Endodermal cell (in vitro differentiated cells): ENCODE results near the gene WDR20. TPM values are rescaled to one million over a fixed set of nuclear protein-coding genes. Genes with fewer than 3 reads are reported as not detected.

Experiments
- DNase-seq: peaks from one replicate; pipeline ENCODE4 v3.0.0-alpha.2; 2017
- H3K27ac ChIP-seq: 2 replicates; pipeline ENCODE4 v1.5.1; 2013; ENCODE audit warnings: mild to moderate bottlenecking, low read depth, low read length, moderate library complexity
- H3K27me3 ChIP-seq: 2 replicates; pipeline ENCODE4 v1.6.1; 2013; ENCODE audit warnings: mild to moderate bottlenecking, low read length, moderate library complexity; ENCODE audit not compliant: insufficient read depth, control insufficient read depth, poor library complexity, severe bottlenecking
- H3K36me3 ChIP-seq: 2 replicates; pipeline ENCODE4 v1.7.0; 2013; ENCODE audit warnings: mild to moderate bottlenecking, low read length, moderate library complexity; ENCODE audit not compliant: control insufficient read depth, insufficient read depth
- H3K4me1 ChIP-seq: one replicate; pipeline ENCODE4 v1.7.0; 2013; ENCODE audit warnings: low read length; ENCODE audit not compliant: control insufficient read depth, insufficient read depth
- H3K4me3 ChIP-seq: 2 replicates; pipeline ENCODE4 v1.5.1; 2013; ENCODE audit warnings: mild to moderate bottlenecking, low read length, moderate library complexity
- H3K9ac ChIP-seq: 2 replicates; pipeline ENCODE4 v1.6.1; 2013; ENCODE audit warnings: mild to moderate bottlenecking, low read length, moderate library complexity; ENCODE audit not compliant: poor library complexity, severe bottlenecking; ENCODE audit errors: extremely low read depth
- H3K9me3 ChIP-seq: 2 replicates; pipeline ENCODE4 v1.6.1; 2013; ENCODE audit warnings: mild to moderate bottlenecking, low read length, moderate library complexity; ENCODE audit not compliant: control insufficient read depth
- H3K27ac Mint-ChIP-seq: 2 replicates; pipeline ENCODE4 v1.8.0; 2020; ENCODE audit warnings: mixed read lengths
- H3K27me3 Mint-ChIP-seq: 2 replicates; pipeline ENCODE4 v1.8.0; 2021; ENCODE audit warnings: mild to moderate bottlenecking, mixed read lengths; ENCODE audit not compliant: insufficient read depth
- H3K36me3 Mint-ChIP-seq: 2 replicates; pipeline ENCODE4 v1.8.0; 2020; ENCODE audit warnings: low read depth, mixed read lengths
- H3K4me1 Mint-ChIP-seq: 2 replicates; pipeline ENCODE4 v1.8.0; 2020; ENCODE audit warnings: mixed read lengths
- H3K4me3 Mint-ChIP-seq: 2 replicates; pipeline ENCODE4 v1.8.0; 2020; ENCODE audit warnings: mild to moderate bottlenecking, moderate library complexity, mixed read lengths
- H3K9me3 Mint-ChIP-seq: 2 replicates; pipeline ENCODE4 v1.8.0; 2020; ENCODE audit warnings: mild to moderate bottlenecking, mixed read lengths
- CTCF ChIP-seq: fragments of 200-600 bp; sonication (generic); conservative IDR thresholded peaks from 2 replicates; pipeline ENCODE4 v1.5.0; 2021; ENCODE audit warnings: antibody characterized with exemption, mild to moderate bottlenecking
- WGBS, 2 experiments: methylation state at CpG; one replicate each; pipeline versions ENCODE4 v1.1.5 to v1.1.7; 2013; ENCODE audit warnings: missing lambda C conversion rate in 2 of 2, mixed read lengths in 1 of 2; ENCODE audit not compliant: insufficient coverage in 1 of 2, insufficient read length in 1 of 2; 5-methylcytosine and 5-hydroxymethylcytosine counted together
- total RNA-seq, 2 donors: library from RNA; stranded (reverse); fragmentation: NEBNext Ultra II Directional in 1 of 2; extraction: Animal tissue kit (Norgen Biotek cat#: 25700) in 1 of 2; gene quantifications; 2 replicates in 1 of 2; 3 replicates in 1 of 2; pipeline ENCODE4 v1.2.1, GENCODE V29; 2021

Gene WDR20
- total RNA-seq, 2 donors from 2014 or later = 33.8 to 37.6 TPM

DNA sequence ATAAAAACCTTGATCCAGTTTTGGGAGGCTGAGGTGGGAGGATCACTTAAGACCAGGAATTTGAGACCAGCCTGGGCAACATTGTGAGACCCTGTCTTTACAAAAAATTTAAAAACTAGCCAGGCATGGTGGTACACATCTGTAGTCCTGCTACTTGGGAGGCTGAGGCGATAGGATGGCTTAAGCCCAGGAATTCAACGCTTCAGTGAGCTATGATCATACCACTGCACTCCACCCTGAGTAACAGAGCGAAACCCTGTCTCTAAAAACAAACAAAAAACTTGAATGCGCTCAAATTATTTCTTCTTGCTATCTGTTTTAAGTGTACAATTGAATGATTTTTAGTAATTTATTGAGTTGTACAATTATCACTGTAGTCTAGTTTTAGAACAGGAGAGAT is 20.1 kb downstream of the WDR20 start:
- H3K4me1 Mint-ChIP-seq = peaks cover 8% of the 10 kb centered on the region
- no peak for DNase-seq
- Histone ChIP-seq H3K27ac (no peak overlapping the region), H3K9me3 (no peaks in the 10 kb centered on the region), H3K36me3 (no peaks in the 10 kb centered on the region), H3K27me3 (no peaks in the 10 kb centered on the region), H3K4me1 (no peaks in the 10 kb centered on the region), H3K9ac (no peak overlapping the region), H3K4me3 (no peak overlapping the region)
- H3K4me3 Mint-ChIP-seq = no peak overlapping the region
- no peak overlapping the region for H3K27ac Mint-ChIP-seq
- H3K9me3 Mint-ChIP-seq = no peaks in the 10 kb centered on the region
- no peaks in the 10 kb centered on the region for H3K27me3 Mint-ChIP-seq
- TF ChIP-seq CTCF = no peak
- peaks cover 24% of the 10 kb centered on the region for H3K36me3 Mint-ChIP-seq
- 96 to 100% methylated on average over 2 to 4 of the region's 4 CpGs for WGBS, 2 experiments

DNA sequence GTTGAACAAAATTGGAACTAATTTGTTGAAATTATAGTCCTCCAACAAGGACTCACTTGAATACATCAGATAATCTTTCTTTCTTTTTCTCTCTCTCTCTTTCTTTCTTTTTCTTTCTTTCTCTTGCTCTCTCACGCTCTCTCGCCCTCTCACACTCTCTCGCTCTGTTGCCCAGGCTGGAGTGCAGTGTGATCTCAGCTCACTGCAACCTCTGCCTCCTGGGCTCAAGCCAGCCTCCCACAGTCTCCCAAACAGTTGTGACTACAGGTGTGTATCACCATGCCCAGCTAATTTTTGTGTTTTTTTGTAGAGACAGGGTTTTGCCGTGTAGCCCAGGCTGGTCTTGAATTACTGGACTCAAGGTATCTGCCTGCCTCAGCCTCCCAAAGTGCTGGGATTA is 22.8 kb downstream of the WDR20 start:
- H3K4me1 ChIP-seq = no peaks in the 10 kb centered on the region
- Mint-ChIP-seq H3K27me3 (no peaks in the 10 kb centered on the region), H3K36me3 (peaks cover 24% of the 10 kb centered on the region), H3K4me1 (peaks cover 5% of the 10 kb centered on the region), H3K9me3 (no peaks in the 10 kb centered on the region), H3K27ac (no peak overlapping the region), H3K4me3 (no peak overlapping the region)
- H3K9me3 ChIP-seq = no peaks in the 10 kb centered on the region
- peak; percentile 34 for DNase-seq
- no peak overlapping the region for H3K4me3 ChIP-seq
- H3K9ac ChIP-seq = no peak overlapping the region
- no peaks in the 10 kb centered on the region for H3K27me3 ChIP-seq
- peaks cover 5% of the 10 kb centered on the region for H3K36me3 ChIP-seq
- 93 to 95% methylated on average over 4 of the region's 4 CpGs for WGBS, 2 experiments
- H3K27ac ChIP-seq = no peak overlapping the region
- no peak for TF ChIP-seq CTCF

DNA sequence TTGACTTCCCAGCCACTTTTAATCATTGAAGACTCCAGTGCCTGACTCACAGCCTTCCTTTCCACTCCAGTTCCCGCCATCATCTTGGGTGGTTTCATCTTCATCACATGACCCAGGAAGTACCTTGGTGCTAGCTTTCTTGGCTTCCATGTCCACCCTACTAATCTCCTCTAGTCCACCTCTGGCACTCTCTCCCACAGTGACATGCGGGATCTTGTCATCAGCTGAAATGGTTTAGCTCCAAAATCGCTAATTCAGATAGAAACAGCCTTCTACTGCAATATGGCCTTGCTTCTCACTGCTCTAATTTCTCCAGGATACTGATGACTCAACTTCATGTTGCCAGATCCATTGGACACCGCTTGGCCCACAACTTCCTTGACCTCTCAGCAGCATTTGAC is 24.5 kb downstream of the WDR20 start:
- Histone ChIP-seq H3K27me3 (no peaks in the 10 kb centered on the region), H3K27ac (no peak overlapping the region), H3K36me3 (peaks cover 16% of the 10 kb centered on the region), H3K9me3 (no peaks in the 10 kb centered on the region), H3K4me1 (no peaks in the 10 kb centered on the region), H3K9ac (no peak overlapping the region), H3K4me3 (no peak overlapping the region)
- H3K9me3 Mint-ChIP-seq = no peaks in the 10 kb centered on the region
- WGBS, 2 experiments = 95% methylated on average over 4 of the region's 4 CpGs
- no peak overlapping the region for H3K27ac Mint-ChIP-seq
- peak; percentile 25 for DNase-seq
- no peak overlapping the region for H3K4me3 Mint-ChIP-seq
- no peak for TF ChIP-seq CTCF
- H3K36me3 Mint-ChIP-seq = peaks cover 21% of the 10 kb centered on the region
- H3K4me1 Mint-ChIP-seq = peaks cover 11% of the 10 kb centered on the region
- no peaks in the 10 kb centered on the region for H3K27me3 Mint-ChIP-seq
